ENCODE results near the gene KCTD7.
"Not testable (repeated sequence)": the region's sequence is repeated elsewhere in the genome, so short reads cannot be mapped to it uniquely, and the experiment has no call there.

KCTD7 gene

GRCh38 chr7:66628361-66629221 is at the start of gene KCTD7:
Gene KCTD7, plus strand, starts transcription at chr7:66628881. Its CDS starts 184 bp downstream, at chr7:66629065.
- DNase-seq, result peak; percentile 80

DNA sequence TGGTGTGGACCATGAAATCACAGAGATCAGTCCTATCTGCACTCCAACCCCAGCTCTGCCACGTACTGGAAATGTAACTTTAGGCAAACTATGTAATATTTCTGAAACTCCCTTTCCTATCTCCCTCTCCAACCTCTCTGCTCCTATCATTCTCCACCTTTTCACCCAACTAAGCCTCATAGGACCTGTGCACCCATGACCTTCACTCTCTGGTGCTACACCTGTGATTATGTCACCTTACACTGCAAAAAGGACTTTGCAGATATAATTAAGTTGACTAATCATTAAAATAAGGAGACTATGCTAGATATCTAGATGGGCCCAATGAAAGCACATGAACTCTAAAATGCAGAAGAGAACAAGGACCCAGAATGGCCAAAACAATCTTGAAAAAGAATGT is 48.3 kb upstream of the KCTD7 start:
- DNase-seq, result not testable (repeated sequence)

DNA sequence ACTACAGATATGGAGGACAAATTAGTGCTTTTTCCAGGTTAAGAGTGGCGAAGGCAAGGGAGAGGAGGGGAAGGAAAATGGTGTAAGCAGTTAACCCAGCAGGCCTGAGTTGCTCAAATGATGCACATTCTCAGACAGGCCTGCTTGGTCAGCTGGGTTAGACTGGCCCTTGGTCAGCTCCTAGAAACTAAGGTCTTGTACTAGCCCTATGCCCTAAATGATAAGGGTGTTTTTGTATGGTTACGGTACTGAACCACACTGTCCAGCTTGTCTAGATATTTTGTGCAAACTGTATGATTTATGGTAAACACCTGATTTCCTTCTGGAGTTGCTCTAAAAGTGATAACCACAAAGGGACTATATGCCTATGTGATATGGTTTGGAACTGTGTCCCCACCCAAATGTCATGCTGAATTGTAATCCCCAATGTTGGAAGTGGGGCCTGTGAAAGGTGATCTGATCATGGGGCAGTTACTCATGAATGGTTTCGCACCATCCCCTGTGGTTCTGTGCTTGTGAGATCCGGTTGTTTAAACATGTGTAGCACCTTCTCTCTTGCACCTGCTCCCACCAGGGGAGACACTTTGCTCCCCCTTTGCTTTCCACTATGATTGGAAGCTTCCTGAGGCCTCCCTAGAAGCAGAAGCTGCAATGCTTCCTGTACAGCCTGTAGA is 45.7 kb upstream of the KCTD7 start:
- not testable (repeated sequence) for DNase-seq

DNA sequence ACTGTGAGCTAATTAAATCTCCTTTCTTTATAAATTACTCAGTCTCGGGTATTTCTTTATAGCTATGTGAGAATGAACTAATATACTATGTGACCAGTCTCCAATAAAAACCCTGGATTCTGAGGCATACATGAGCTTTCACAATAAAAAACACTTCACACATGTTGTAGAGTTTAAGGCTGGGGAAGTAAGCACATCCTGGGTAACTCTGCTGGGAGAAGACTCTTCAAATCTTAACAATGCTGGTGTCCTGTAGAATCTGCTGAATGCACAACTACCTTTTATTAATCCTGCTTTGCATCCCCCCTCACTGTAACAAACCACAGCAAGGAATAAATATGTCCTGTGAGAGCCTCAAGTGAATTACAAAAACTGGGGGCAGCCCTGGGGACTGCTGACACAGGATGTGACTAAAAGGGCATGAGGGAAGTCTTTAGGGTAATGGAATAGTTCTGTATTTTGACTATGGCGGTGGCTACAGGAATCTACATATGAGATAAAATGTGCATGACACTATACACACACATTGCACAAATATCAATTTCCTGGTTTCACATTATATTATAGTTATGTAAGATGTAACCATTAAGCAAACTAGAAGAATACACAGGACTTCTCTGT is 45.1 kb upstream of the KCTD7 start:
- DNase-seq, result no peak

- no peak for DNase-seq
These were observed 42.5 kb upstream of the KCTD7 start for GRCh38 chr7:66586181-66586580.

- DNase-seq, result not testable (repeated sequence)
These were observed 40.5 kb upstream of the KCTD7 start for GRCh38 chr7:66588226-66588625.

- DNase-seq, result not testable (repeated sequence)
These were observed 39.7 kb upstream of the KCTD7 start for GRCh38 chr7:66588856-66589570.

GRCh38 chr7:66590302-66591057 is 38.2 kb upstream of the KCTD7 start:
- DNase-seq, result not testable (repeated sequence)

DNA sequence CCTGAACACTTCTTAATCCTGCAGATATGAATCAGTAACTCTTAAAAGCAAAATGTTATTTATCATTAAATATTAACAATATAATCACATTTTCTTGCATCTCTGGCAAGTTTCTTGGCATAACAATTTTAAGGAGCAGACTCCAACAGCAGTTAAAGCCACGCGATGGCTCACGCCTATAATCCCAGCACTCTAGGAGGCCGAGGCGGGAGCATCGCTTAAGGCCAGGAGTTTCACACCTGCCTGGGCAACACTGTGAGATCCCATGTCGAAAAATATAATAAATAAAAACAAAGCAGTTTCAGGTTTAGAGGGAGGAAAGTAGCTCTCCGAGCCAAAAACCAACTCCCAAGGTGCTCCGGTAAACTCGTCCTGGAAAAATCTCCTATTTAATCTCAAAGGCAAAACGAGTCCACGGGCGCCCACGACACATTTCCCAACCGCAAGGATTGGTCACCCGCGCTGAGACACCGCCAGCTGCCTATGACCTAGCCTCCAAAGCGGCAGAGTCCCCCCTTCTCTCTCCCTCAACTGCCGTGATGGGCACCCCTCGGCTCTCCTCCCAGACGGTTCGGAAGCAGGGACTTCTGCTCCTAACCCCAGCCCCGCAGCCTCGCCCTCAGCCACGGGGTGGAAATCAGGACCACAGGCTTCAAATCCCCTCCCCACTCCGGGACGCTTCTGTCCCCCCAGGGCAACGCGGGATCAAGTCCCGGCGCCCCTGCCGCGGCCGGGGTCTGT is 37.5 kb upstream of the KCTD7 start:
- not testable (repeated sequence) for DNase-seq

DNA sequence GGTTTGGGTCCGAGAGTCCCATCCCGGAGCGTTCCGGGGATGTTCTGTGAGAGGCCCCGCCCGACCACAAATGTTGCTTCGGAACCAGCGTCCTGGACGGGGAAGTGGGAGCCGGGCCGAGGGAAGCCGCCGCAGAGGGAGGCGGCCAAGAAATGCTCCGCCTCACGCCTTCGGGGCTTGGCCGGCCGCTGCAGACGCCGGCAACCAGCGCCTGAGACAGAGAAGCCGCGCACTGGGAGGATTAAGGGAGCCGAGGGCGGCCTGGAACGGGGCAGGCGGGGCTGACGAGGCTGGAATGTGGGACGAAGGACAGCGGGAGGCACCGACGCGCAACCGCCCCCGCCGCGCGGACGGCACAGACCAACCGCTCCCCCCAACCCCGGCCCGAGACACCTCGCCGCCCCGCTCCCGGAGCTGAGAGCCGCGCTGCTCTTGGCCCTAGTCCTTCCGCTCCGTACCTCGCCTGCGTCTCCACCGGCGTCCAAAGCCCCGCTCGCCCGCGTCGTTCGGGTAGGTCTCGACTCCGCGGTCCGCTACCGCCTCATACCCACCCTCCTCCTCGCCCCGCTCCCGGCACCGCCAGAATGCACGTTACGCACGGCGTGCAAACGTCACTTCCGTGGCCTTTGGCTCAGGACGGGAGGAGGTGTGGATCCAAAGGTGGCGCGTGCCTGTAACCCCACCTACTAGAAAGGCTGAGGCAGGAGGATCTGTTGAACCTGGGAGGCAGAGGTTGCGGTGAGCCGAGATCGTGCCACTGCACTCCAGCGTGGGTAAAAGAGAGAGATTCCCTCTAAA is 36.7 kb upstream of the KCTD7 start:
- DNase-seq, result peak; percentile 3

DNA sequence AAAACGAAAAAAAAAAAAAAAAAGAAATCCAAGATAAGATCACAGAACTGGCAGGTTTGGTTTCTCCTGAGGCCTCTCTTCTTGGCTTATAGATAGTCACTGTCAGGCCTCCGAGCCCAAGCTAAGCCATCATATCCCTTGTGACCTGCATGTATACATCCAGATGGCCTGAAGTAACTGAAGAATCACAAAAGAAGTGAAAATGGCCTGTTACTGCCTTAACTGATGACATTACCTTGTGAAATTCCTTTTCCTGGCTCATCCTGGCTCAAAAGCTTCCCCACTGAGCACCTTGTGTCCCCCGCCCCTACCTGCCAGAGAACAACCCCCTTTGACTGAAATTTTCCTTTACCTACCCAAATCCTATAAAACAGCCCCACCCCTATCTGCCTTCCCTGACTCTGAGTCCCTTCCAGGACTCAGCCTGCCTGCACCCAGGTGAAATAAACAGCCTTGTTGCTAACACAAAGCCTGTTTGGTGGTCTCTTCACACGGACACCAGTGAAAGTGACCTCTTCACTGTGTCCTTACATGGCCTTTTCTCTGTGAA is 36.0 kb upstream of the KCTD7 start:
- DNase-seq, result not testable (repeated sequence)

DNA sequence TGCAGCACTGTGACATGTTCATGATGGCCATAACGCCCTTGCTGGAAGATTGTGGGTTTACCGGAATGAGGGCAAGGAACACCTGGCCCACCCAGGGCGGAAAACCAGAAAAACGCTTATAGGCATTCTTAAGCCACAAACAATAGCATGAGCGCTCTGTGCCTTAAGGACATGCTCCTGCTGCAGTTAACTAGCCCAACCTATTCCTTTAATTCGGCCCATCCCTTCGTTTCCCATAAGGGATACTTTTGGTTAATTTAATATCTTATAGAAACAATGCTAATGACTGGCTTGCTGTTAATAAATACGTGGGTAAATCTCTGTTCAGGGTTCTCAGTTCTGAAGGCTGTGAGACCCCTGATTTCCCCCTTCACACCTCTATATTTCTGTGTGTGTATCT is 34.6 kb upstream of the KCTD7 start:
- not testable (repeated sequence) for DNase-seq

DNA sequence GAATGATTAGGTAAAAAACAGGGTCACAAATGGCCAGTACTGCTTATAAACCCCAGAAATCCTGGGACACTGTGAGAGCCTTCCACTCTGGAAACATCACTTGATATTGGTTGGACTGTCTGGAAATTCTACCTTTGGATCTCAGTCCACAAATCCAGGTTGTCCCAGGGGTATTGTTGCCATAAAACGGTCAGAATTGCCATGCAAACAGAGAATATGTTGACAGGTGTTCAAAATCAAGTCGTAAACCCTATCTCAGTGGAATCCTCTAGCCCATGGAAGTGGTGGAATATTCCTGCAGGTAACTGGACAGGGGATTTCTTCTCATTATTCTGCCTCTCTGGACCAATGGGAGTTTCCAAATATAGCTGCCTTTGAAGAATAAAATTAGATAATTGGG is 31.2 kb upstream of the KCTD7 start:
- no peak for DNase-seq

GRCh38 chr7:66602159-66602558 is 26.5 kb upstream of the KCTD7 start:
- no peak for DNase-seq

- no peak for DNase-seq
These were observed 24.5 kb upstream of the KCTD7 start for GRCh38 chr7:66604198-66604597.

- DNase-seq, result not testable (repeated sequence)
These were observed 22.0 kb upstream of the KCTD7 start for GRCh38 chr7:66606540-66607291.

DNA sequence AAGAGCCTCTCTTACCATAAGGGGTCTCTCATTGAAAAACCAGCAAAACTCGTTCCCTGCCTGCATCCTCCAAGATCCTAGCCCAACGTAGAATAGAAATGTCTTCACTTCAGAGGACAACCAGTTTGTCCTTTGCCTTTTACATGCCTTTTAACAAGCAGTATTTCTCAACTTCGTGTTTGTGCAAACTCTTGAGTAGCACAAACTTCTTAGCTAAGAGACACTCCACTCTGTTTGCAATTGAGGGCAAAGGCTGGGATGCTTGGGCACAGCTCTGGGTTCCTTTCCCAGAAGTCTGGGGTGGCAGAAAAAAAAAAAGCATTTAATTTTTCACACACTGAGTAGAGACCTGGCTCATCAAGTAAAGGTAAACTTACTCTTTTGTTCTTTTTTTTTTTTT is 19.5 kb upstream of the KCTD7 start:
- DNase-seq, result no peak

GRCh38 chr7:66614596-66614995 is 14.1 kb upstream of the KCTD7 start:
- DNase-seq, result not testable (repeated sequence)

GRCh38 chr7:66615699-66616098 is 13.0 kb upstream of the KCTD7 start:
- no peak for DNase-seq

DNA sequence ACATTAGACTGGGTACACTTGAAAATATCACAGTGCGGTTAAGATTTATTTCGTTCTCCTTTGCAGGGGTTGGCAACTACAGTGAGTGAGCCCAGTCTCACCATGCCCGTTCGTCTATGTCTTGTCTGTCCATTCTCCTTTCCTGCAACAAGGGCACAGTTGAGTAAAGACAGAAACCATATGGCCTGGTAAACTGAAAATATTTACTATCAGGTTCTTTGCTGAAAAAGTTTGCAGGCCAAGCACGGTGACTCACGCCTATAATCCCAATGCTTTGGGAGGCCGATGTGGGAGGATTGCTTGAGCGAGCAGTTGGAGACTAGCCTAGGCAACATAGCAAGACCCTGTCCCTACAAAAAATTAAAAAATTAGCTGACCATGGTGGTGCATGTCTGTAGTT is 11.4 kb upstream of the KCTD7 start:
- no peak for DNase-seq
